ENCODE results near the gene PDZD8.
"Not testable (repeated sequence)": the region's sequence is repeated elsewhere in the genome, so short reads cannot be mapped to it uniquely, and the experiment has no call there.

The PDZD8 gene

DNA sequence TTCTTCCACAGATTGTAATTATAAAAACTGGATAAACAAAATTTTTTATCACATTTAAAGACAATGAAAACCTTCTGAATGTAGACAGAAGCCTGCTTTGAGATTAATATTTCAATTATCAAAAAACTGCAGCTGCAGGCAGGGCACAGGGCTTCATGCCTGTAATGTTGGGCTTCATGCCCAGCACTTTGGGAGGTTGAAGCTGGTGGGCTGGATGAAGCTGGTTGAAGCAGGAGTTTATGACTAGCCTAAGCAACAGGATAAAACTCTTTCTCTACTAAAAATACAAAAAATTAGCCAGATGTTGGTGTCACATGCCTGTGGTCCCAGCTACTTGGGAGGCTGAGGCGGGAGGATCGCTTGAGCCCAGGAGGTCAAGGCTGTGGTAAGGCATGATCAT lies 41.2 kb downstream of the PDZD8 start:
- Histone ChIP-seq H3K27me3 (no peaks in the 10 kb centered on the region), H3K9ac (no peak overlapping the region), H3K4me3 (no peak overlapping the region), H3K9me3 (peaks cover 23% of the 10 kb centered on the region), H4K20me1 (peaks cover 45% of the 10 kb centered on the region; the same call in 1 of the 2 replicates), H3K4me2 (no peak overlapping the region), H3K27ac (no peak overlapping the region), H3K36me3 (peaks cover 47% of the 10 kb centered on the region), H3K4me1 (no peaks in the 10 kb centered on the region)
- no peak for TF ChIP-seq Cebpa-rat (IDR thresholded peaks at IDR 0.05)

DNA sequence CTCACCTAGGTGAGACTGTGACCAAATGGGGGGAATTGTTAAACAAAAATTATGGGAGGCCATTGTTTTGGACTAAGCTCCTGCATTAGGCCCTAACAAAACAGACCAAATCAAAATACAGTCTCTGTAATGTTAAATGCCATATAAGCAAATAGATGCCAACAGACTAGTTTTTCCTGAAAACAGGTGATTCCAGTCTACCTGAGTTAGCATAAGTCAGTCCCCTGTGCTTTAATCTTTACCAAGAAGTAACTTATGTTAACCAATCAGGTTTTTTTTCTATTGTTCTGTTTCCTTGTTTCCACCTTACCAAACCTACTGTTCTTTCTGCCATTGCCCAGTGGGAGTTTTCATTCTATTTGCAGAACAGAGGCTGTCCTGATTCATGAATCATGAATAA lies 48.0 kb downstream of the PDZD8 start:
- no peak for TF ChIP-seq Cebpa-rat (IDR thresholded peaks at IDR 0.05)
- Histone ChIP-seq H3K9me3 (peaks cover 17% of the 10 kb centered on the region; the same call in 1 of the 2 replicates), H3K36me3 (peaks cover 35% of the 10 kb centered on the region), H4K20me1 (peaks cover 65% of the 10 kb centered on the region), H3K4me2 (no peak overlapping the region), H3K9ac (no peak overlapping the region), H3K4me1 (no peaks in the 10 kb centered on the region), H3K4me3 (no peak overlapping the region), H3K27me3 (no peaks in the 10 kb centered on the region), H3K27ac (no peak overlapping the region)

DNA sequence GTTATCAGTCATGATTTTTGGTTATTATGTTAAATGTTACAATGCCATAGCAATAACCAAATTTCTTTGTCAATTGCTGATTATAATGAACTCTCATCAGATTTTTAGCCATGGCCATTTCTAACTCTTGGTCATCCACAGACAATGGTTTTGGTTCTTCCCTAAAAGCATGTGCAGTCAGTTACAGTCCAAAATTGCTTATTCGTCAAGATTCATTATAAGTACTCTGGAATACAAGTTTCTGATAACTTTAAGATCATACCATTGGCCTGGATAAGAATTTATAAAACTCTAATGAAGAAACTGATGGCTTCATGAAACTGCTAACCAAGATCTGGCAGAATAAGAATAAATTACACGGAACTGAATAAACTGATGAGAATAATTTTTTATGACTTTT lies 50.9 kb downstream of the PDZD8 start:
- H3K4me2 ChIP-seq = no peak overlapping the region
- no peak overlapping the region for H3K27ac ChIP-seq
- H3K4me1 ChIP-seq = no peaks in the 10 kb centered on the region
- H3K9me3 ChIP-seq = peaks cover 17% of the 10 kb centered on the region; the same call in 1 of the 2 replicates
- H4K20me1 ChIP-seq = peaks cover 77% of the 10 kb centered on the region
- no peak overlapping the region for H3K4me3 ChIP-seq
- TF ChIP-seq Cebpa-rat (IDR thresholded peaks at IDR 0.05) = no peak
- H3K9ac ChIP-seq = no peak overlapping the region
- peaks cover 30% of the 10 kb centered on the region for H3K36me3 ChIP-seq
- no peaks in the 10 kb centered on the region for H3K27me3 ChIP-seq

DNA sequence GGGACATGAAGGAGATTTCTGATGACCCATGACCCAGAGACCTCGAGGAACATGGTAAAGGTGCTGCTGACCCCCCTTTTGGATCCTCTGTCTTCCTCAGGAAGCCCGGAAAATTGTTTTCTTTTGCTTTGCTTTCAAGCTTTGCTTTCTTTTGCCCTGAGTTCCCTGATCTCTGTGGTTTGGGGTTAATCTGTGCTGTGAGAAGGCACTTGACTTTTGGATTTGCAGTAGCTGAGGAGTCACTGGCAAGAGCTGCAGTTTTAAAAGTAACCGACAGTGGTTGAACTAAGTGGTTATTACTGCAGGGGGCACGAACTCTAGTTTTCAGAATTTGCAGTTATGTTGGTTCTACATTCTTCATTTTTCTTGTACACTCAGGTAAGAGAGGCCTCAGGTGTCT lies 53.0 kb downstream of the PDZD8 start:
- H3K4me1 ChIP-seq = no peaks in the 10 kb centered on the region
- peaks cover 17% of the 10 kb centered on the region; the same call in 1 of the 2 replicates for H3K9me3 ChIP-seq
- no peaks in the 10 kb centered on the region for H3K27me3 ChIP-seq
- peaks cover 82% of the 10 kb centered on the region for H4K20me1 ChIP-seq
- no peak overlapping the region for H3K27ac ChIP-seq
- no peak overlapping the region for H3K4me3 ChIP-seq
- H3K9ac ChIP-seq = no peak overlapping the region
- no peak overlapping the region for H3K4me2 ChIP-seq
- peaks cover 25% of the 10 kb centered on the region for H3K36me3 ChIP-seq
- no peak for TF ChIP-seq Cebpa-rat (IDR thresholded peaks at IDR 0.05)

DNA sequence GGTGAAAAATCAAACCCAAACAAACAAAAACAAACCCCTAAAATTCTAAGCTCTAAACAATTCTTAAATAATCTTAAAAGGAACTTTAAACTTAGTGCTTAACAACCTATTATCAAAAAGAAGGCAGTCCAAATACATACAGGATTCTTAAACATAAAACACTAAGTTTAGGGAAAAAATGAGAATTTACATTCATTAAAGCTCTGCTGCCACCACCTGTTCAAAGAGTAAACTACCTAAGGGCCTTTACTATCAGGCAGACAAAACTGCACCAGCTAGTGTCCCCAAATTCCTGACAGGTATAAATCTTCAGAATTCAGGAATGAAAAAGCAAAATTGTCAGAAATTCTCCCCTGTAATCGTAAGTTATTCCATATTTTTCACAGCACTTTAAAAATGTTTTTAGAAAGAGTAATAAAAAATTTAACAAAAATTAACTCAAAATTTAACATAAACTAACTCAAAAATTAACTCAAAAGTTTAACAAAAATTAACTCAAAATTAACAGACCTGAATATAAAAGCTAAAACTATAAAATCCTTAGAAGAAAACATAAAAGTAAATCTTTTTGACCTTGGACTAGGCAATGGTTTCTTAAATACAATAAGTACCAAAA lies 55.1 kb downstream of the PDZD8 start:
- TF ChIP-seq Cebpa-rat (IDR thresholded peaks at IDR 0.05) = no peak
- H3K4me3 ChIP-seq = no peak overlapping the region
- H3K9me3 ChIP-seq = peaks cover 3% of the 10 kb centered on the region; the same call in 1 of the 2 replicates
- H3K27ac ChIP-seq = no peak overlapping the region
- no peaks in the 10 kb centered on the region for H3K4me1 ChIP-seq
- H3K36me3 ChIP-seq = peaks cover 18% of the 10 kb centered on the region
- no peak overlapping the region for H3K4me2 ChIP-seq
- peaks cover 76% of the 10 kb centered on the region for H4K20me1 ChIP-seq
- no peak overlapping the region for H3K9ac ChIP-seq
- H3K27me3 ChIP-seq = no peaks in the 10 kb centered on the region

DNA sequence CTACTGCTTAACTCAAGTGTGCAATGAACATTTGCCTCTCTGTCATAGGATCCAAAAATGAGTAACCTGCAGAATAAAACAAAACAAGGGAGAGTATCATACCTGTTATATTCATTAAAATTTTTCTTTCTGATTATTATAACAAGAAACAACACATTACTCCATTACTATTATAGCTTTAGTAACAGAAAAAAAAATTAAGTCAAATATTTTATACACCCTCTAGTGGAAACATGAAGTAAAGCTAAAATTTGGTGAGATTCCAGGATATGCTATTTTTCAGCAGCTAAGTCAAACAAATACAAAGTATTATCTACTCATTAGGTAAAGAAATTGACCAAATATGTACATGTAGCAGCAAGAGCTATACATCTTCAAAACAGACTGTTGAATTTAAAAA lies 56.3 kb downstream of the PDZD8 start:
- H3K4me3 ChIP-seq = no peak overlapping the region
- H3K36me3 ChIP-seq = peaks cover 23% of the 10 kb centered on the region
- H3K4me2 ChIP-seq = no peak overlapping the region
- peaks cover 64% of the 10 kb centered on the region for H4K20me1 ChIP-seq
- no peak overlapping the region for H3K9ac ChIP-seq
- TF ChIP-seq Cebpa-rat (IDR thresholded peaks at IDR 0.05) = no peak
- no peaks in the 10 kb centered on the region for H3K27me3 ChIP-seq
- H3K4me1 ChIP-seq = no peaks in the 10 kb centered on the region
- no peaks in the 10 kb centered on the region for H3K9me3 ChIP-seq
- H3K27ac ChIP-seq = no peak overlapping the region

DNA sequence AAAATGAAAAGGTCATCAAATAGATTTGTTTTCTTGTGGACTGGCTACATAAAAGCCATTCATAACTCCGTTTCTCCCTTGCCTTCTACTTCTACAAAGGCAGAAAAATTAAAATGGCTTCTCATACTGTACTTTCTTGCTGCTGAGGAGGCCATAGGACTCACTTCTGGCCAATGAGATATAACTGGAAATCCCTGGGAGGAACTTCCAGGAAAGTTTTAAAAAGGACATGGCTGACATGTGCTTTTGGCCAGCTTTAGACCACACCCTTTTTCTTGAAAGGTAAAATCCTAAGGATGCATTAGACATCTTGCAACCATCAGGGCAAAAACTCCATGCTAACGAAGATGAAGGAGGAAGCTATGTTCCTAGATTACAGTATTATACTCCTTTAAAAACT lies 58.5 kb downstream of the PDZD8 start:
- Histone ChIP-seq H3K4me3 (no peak overlapping the region), H3K27ac (no peak overlapping the region), H3K9me3 (no peaks in the 10 kb centered on the region), H3K4me1 (no peaks in the 10 kb centered on the region), H3K9ac (no peak overlapping the region), H3K36me3 (peaks cover 32% of the 10 kb centered on the region), H4K20me1 (peaks cover 42% of the 10 kb centered on the region), H3K4me2 (no peak overlapping the region), H3K27me3 (no peaks in the 10 kb centered on the region)
- TF ChIP-seq Cebpa-rat (IDR thresholded peaks at IDR 0.05) = no peak

DNA sequence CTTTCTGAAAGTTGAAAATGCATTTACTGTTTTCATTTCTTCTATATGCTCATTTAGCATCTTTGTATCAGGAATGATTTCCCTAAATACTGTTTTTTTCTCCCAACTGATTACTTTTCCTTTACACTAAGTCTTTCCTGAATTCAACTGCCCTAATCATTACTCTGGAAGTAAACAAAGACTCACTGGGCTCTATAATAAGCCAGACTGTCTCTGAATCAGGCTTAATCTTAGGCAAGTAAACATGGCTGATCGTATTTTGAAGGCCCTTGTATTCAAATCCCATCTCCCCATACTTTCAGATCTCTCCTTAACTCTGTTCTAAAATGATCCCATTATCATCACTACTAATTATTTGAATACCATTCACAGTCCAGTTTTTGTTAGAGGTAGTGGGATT lies 61.6 kb downstream of the PDZD8 start:
- H3K27me3 ChIP-seq = no peaks in the 10 kb centered on the region
- no peaks in the 10 kb centered on the region for H3K9me3 ChIP-seq
- H4K20me1 ChIP-seq = peaks cover 24% of the 10 kb centered on the region
- TF ChIP-seq Cebpa-rat (IDR thresholded peaks at IDR 0.05) = no peak
- H3K4me1 ChIP-seq = no peaks in the 10 kb centered on the region
- H3K4me3 ChIP-seq = no peak overlapping the region
- no peak overlapping the region for H3K9ac ChIP-seq
- H3K36me3 ChIP-seq = peaks cover 37% of the 10 kb centered on the region
- H3K4me2 ChIP-seq = no peak overlapping the region
- H3K27ac ChIP-seq = no peak overlapping the region

DNA sequence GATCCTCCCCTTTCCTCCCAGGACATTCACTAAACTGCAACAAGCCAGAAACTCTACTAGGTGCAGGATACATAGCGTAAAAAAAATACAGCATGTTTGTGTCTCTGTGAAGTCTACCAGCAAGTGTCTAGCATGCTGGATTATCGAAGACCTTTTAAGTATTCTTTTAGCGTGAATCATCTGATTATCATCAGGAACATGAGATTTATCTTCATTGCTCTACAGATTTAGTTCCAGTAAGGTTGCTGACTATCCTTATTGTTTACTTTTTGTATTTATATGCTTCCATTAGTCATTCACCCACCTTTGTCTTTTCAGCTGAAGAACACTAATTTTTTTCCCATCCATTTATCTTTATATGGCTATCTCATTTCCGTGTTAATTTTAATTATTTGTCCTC lies 62.8 kb downstream of the PDZD8 start:
- no peaks in the 10 kb centered on the region for H3K9me3 ChIP-seq
- no peak overlapping the region for H3K27ac ChIP-seq
- H3K36me3 ChIP-seq = peaks cover 37% of the 10 kb centered on the region
- no peak overlapping the region for H3K9ac ChIP-seq
- TF ChIP-seq Cebpa-rat (IDR thresholded peaks at IDR 0.05) = no peak
- H3K4me3 ChIP-seq = no peak overlapping the region
- H4K20me1 ChIP-seq = peaks cover 12% of the 10 kb centered on the region
- H3K27me3 ChIP-seq = no peaks in the 10 kb centered on the region
- no peaks in the 10 kb centered on the region for H3K4me1 ChIP-seq
- no peak overlapping the region for H3K4me2 ChIP-seq

DNA sequence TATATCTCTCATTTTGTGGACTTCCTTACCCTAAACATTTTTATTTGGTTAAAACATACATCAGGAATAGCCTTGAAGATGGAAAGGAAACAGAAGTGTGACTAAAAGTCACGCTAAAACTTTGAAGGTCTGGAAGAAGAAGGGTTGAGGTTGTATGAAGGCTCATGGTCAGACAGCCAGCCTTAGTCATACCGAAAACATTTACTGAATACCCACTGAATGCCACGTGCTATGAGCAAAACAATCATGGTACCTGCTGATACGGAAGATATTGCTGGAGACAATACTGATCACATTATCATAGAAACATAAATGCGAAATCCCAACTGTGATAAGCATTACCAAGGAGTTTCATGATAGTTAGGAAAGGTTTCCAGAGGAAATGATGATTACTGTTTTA lies 64.0 kb downstream of the PDZD8 start:
- H3K27me3 ChIP-seq = no peaks in the 10 kb centered on the region
- TF ChIP-seq Cebpa-rat (IDR thresholded peaks at IDR 0.05) = no peak
- no peak overlapping the region for H3K9ac ChIP-seq
- H4K20me1 ChIP-seq = peaks cover 11% of the 10 kb centered on the region
- no peaks in the 10 kb centered on the region for H3K9me3 ChIP-seq
- H3K36me3 ChIP-seq = peaks cover 32% of the 10 kb centered on the region
- H3K4me1 ChIP-seq = no peaks in the 10 kb centered on the region
- no peak overlapping the region for H3K4me3 ChIP-seq
- no peak overlapping the region for H3K4me2 ChIP-seq
- H3K27ac ChIP-seq = no peak overlapping the region

DNA sequence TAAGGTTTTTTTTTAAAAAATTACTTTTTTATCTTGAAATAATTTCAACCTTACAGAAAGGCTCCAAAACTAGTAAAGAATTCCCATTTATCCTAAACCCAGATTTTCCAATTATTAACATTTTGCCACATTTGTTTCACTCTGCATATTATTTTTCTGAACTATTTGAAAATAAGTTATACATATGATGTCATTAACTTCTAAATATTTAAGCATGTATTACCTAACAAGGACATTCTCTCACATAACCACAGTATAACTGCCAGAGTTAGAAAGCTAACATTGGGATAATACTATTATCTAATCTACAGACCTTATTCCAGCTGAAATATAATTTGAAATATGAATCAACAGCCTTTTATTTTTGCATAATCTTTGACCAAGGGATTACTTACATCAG lies 68.6 kb downstream of the PDZD8 start:
- H4K20me1 ChIP-seq = peaks cover 11% of the 10 kb centered on the region
- H3K9ac ChIP-seq = no peak overlapping the region
- H3K9me3 ChIP-seq = peaks cover 36% of the 10 kb centered on the region
- peaks cover 42% of the 10 kb centered on the region for H3K36me3 ChIP-seq
- no peaks in the 10 kb centered on the region for H3K27me3 ChIP-seq
- no peak overlapping the region for H3K4me2 ChIP-seq
- H3K27ac ChIP-seq = no peak overlapping the region
- no peak for TF ChIP-seq Cebpa-rat (IDR thresholded peaks at IDR 0.05)
- no peaks in the 10 kb centered on the region for H3K4me1 ChIP-seq
- H3K4me3 ChIP-seq = no peak overlapping the region

DNA sequence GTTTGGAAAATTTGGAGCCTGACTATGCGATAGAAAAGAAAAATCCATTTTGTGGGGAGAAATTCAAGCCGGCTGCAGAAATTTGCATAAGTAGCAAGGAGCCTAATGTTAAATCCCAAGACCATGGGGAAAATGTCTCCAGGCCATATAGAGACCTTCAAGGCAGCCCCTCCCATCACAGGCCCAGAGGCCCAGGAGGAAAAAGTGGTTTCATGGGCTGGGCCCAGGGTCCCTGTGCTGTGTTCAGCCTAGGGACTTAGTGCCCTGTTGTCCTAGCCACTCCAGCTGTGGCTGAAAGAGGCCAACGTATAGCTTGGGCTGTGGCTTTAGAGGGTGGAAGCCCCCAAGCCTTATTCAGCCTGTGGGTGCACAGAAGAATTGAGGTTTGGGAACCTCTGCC lies 71.8 kb downstream of the PDZD8 start:
- H3K4me3 ChIP-seq, H4K20me1 ChIP-seq, H3K27ac ChIP-seq, H3K9ac ChIP-seq, H3K4me2 ChIP-seq, H3K27me3 ChIP-seq, H3K4me1 ChIP-seq: not testable (repeated sequence)
- H3K9me3 ChIP-seq = peaks cover 64% of the 10 kb centered on the region
- H3K36me3 ChIP-seq = peaks cover 57% of the 10 kb centered on the region

Measured in BLaER1 (cell line).